ENCODE data around the gene DIABLO. TPM values are rescaled to one million over a fixed set of nuclear protein-coding genes. Genes with fewer than 3 reads are reported as not detected.
"Not testable (repeated sequence)": the region's sequence is repeated elsewhere in the genome, so short reads cannot be mapped to it uniquely, and the experiment has no call there.

The DIABLO gene
- total RNA-seq, 1 donor from 2014 or later = 22.8 TPM

GRCh38 chr12:122215771-122216170, 10.1 kb downstream of the DIABLO start:
- no peak for ATAC-seq

DNA sequence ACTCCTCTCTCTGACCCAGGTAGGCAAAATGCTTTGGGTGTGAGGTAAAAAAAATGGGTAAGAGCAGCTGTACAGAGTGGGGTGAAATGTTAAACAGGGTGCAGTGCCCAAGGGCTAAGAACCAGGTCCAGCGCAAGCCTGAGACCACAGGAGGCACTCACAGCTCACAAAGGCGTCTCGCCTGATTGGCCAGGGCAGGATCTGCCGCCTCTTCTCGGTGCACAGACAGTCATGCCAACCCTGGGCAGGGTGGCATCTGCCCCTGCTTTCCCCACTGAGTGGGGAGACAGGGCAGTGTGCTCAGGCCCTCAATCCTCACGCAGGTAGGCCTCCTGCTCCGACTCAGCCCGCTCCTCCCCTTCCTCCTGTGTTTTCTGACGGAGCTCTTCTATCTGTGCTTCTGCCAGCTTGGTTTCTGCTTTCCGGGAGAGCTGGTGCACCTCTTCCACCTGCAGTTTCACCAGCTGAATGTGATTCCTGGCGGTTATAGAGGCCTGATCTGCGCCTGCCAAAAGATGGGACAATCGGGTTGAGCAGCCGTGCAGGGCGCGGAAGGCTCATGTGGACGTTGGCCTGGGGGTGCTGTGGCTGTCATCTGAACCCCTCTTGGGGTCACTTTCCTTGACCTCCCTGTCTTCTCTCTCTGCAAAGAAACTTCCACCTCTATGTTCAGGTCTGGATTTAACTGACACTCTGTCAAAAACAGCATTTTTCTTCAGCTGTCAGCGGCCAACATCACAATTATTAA, 17.6 kb downstream of the DIABLO start:
- DNase-seq (ENCODE audit: low spot score) (no peak), ATAC-seq (no peak)

More at GRCh38 chr12:122215771-122216170, 10.1 kb downstream of the DIABLO start:
- DNase-seq (ENCODE audit: low spot score) = no peak

DNA sequence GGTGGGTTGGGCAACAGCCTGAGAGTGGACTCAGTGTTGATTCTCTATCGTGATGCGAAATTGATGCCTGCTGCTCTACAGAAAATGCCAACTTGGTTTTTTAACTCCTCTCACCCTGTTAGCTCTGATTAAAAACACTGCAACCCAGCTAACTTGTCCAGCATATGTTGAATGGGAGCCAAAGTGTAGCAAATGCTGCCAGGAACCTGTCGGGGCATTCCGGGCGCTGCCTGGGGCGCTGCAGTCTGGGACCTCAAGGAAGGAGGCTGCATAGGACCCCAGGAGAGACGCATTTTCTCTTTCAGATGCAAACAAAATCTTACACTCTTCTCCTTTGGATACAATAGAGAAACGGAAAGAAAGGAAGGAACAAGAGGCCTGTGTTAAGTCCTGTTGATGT, 18.5 kb downstream of the DIABLO start:
- ATAC-seq (no peak), DNase-seq (ENCODE audit: low spot score) (no peak)

DNA sequence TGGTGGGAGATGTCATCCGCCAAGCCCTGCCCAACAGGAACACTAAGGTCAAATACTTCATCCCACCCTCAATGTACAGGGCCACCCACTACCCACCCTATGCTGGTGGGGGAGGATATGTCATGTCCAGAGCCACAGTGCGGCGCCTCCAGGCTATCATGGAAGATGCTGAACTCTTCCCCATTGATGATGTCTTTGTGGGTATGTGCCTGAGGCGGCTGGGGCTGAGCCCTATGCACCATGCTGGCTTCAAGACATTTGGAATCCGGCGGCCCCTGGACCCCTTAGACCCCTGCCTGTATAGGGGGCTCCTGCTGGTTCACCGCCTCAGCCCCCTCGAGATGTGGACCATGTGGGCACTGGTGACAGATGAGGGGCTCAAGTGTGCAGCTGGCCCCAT, 18.9 kb downstream of the DIABLO start:
- DNase-seq (ENCODE audit: low spot score) = no peak
- no peak for ATAC-seq

DNA sequence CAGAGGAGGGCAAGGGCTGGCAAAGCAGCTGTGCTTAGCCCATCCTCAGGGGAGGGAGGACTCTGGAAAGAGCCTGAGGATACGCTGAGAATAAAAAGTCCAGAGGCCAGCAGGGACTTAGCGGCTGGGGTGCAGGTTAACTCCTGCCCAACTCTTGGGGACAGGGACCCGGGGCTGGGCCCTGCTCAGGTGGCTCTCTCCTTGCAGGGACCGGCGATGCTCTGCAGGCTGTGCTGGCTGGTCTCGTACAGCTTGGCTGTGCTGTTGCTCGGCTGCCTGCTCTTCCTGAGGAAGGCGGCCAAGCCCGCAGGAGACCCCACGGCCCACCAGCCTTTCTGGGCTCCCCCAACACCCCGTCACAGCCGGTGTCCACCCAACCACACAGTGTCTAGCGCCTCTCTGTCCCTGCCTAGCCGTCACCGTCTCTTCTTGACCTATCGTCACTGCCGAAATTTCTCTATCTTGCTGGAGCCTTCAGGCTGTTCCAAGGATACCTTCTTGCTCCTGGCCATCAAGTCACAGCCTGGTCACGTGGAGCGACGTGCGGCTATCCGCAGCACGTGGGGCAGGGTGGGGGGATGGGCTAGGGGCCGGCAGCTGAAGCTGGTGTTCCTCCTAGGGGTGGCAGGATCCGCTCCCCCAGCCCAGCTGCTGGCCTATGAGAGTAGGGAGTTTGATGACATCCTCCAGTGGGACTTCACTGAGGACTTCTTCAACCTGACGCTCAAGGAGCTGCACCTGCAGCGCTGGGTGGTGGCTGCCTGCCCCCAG, 19.6 kb downstream of the DIABLO start:
- ATAC-seq (peak; percentile 9), DNase-seq (ENCODE audit: low spot score) (no peak)

DNA sequence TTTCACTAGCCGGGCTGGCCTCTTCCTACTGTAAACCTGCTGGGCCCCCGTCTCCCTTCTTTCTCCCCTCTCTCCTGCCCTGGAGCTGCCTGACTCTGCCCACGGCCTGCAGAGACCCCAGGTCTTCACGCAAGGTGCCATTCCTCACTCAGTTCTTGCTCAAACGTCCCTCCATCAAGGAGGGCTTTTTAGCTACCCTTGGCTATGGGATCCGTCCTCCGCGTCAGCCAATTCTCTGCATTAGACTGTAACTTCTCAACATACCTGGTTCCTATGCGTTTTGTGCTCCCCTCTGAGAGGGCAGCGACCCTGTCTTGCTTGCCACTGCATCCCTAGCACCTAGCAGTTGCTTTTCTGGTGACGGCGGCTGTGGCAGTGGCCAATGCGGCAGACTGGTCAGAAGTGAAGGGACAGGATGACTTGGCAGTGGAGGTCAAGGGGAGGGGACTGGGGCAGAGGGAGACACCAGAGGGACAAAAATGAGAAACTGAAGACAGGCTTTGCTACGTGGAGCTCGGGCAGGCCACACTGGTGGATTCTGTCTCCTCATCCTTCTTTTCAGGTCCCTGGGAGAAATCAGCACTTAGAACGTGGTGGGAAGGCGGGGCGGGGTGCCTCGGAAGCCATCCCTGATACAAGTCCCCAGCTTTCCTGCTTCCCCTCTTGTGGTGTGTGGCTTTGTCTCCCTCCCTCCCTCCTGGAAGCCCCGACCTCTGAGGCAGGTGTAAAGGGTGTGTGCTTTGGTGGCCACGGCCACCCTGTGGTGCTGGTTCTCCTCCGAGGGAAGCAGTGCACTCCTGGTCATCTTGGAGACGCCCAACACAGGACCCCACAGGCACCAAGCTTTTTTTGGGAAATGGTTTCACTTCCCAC, 20.6 kb downstream of the DIABLO start:
- no peak for DNase-seq (ENCODE audit: low spot score)
- ATAC-seq = peak; percentile 2

DNA sequence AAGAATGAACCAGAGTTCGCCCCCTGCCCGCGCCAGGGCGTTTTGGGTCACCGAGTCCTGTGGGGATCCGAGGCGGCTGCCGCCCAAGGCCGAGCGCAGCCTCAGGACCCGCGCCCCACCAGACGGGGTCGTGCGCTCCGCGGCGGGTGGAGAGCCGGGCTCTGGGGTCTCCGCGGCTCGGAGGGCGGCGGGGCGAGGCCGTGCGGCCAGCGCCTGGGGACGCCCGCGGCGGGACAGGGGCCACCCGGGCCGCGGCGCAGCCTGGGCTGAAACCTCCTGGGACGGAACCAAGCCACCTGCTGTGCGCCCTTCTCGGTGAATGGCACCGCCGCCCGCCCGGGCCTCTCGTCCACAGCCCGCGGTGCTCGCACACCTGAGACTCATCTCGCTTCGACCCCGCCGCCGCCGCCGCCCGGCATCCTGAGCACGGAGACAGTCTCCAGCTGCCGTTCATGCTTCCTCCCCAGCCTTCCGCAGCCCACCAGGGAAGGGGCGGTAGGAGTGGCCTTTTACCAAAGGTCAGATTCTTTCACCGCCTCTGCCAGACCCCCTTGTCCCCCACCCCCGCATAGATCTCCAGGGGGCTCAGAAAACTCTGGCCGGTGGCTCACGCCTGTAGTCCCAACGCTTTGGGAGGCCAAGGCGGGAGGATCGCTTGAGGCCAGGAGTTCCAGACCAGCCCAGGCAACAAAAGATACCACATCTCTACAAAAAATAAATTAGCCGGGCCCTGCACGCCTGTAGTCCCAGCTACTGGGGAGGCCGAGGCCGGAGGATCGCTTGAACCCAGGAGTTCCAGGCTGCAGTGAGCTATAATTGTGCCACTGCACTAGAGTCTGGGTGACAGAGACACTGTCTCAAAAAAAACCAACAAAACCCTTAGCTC, 21.4 kb downstream of the DIABLO start:
- ATAC-seq (peak; percentile 10), DNase-seq (ENCODE audit: low spot score) (peak; percentile 45)

DNA sequence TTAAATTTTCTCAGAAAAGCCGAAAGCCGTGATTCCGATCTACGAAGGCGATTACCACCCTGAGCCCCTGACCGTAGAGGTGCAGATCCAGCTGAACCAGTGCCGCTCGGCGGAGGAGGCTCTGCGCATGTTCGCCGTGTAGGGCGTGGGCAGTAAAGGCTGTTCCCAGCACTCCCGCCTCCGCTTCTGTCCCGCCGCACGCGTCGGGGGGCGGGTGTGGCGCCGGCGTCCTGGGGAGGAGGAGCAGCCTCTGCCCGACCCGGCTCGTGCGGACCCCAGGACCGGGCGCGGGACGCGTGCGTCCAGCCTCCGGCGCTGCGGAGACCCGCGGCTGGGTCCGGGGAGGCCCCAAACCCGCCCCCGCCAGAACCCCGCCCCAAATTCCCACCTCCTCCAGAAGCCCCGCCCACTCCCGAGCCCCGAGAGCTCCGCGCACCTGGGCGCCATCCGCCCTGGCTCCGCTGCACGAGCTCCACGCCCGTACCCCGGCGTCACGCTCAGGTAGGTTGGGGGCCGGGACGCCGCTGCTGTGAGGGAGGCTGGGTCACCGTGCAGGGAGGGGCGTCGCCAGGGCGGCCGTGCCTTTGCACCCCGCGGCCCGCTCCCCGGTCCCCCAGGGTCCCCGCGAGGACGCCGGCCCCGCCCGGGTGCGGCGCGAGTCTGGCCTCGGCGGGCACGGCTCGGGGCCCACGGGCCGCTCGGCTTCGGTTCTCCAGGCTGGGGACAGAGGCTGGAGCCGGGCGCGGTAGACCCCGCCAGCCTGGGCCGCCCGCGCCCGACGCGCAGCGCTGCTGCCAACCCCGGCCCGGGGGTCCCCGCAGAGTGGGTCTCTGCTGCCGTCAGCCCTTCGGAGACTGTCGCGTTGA, 22.3 kb downstream of the DIABLO start, which contains the start of gene B3GNT4:
Gene B3GNT4, plus strand, starts transcription at position 409 of the 866 bp plus-strand sequence. CDS start 910 bp downstream, outside the sequence.
- ATAC-seq (peak; percentile 82), DNase-seq (ENCODE audit: low spot score) (peak; percentile 62)

DNA sequence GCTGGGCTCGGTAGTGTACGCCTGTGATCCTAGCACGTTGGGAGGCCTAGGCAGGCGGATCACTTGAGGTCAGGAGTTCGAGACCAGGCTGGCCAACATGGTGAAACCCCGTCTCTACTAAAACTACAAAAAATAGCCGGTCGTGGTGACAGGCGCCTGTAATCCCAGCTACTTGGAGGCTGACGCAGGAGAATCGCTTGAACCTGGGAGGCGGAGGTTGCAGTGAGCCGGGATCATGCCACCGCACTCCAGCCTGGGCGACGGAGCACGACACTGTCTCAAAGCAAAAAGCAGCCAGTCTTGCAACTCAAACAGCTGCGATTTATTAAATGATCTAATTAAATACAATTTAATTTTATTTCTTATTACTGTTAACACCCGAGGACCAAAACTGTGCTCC, 23.0 kb downstream of the DIABLO start:
- DNase-seq (ENCODE audit: low spot score); ATAC-seq: not testable (repeated sequence)

GRCh38 chr12:122202017-122202416, 23.8 kb downstream of the DIABLO start:
- DNase-seq (ENCODE audit: low spot score) (no peak), ATAC-seq (no peak)

GRCh38 chr12:122201381-122201780, 24.5 kb downstream of the DIABLO start:
- ATAC-seq (no peak), DNase-seq (ENCODE audit: low spot score) (no peak)

DNA sequence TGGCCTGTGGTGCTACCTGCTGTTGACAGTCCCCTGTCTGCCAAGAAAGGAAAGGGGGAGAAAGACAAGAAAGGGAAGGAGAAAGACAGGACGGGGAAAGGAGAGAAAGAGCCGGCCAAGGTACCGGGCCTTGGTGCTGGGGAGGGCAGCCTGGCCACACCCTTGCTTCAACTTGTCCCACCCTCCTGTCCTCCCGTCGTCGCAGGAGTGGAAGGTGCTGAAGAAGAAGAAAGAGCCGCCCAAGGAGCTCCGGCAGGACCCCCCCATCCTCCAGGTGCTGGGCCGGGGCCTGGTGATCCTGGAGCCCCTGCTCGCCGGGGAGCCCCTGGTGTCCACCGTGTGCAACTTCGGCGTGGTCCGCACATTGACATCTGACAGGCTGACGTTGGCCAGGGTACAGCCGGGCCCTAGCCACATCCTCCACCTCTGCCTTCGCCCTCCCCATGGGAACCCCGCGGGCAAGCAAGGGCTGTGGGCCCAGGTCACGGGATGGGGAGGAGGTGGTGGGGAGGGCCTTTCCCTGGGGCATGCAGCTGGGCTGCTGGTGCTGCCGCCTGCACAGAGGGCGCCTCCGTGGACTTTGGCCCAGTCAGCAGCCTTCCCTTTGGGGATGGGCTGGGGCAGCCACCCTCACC, 25.2 kb downstream of the DIABLO start:
- DNase-seq (ENCODE audit: low spot score) = no peak
- ATAC-seq = no peak

DNA sequence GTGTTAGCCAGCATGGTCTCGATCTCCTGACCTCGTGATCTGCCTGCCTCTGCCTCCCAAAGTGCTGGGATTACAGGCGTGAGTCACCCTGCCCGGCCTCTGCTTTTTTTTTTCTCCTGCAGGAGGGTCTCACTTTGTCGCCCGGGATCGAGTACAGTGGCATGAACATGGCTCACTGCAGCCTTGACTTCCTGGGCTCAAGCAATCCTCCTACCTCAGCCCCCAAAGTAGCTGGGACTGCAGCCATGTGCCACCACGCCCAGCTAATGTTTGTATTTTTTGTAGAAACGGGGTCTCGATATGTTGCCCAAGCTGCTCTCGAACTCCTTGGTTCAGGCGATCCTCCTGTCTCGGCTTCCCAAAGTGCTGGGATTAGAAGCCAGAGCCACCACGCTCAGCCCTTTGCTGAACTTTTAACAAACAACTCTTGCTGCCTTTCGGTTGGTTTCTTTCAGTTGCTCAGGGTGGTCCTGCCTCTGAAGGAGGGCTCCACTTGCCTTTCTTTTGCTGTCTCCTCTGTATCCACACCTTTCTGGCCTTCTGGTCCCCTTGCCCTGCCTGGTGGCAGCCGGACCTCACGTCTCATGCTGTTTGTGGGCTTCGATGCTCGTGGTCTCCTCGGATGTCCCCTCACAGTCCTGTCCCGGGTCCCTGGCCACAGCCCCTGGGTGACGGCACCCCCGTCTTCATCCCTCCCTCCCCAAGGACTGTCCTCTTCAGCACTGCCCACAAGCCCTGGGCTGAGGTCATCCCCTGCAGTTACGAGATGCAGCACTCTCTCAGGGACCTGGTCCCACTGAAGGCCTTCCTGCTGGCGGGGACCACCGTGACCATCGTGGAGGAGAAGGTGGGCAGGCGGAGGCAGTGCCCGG, 26.1 kb downstream of the DIABLO start:
- no peak for DNase-seq (ENCODE audit: low spot score)
- no peak for ATAC-seq

GRCh38 chr12:122197612-122197966, 28.3 kb downstream of the DIABLO start:
- no peak for ATAC-seq

DNA sequence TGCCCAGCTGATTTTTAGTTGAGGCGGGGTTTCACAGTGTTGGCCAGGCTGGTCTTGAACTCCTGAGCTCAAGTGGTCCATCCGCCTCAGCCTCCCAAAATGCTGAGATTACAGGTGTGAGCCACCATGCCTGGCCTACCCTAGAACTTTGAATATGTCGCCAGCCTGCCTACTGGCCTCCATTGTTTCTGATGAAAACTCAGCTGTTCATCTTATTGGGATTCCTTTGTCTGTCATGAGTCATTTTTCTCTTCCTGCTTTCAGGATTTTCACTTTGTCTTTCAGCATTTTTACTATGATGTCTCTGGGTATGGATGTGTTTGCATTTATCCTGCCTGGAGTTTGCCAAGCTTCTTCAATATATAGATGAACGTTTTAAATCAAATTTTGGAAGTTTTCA, 30.4 kb downstream of the DIABLO start:
- DNase-seq (ENCODE audit: low spot score) (no peak), ATAC-seq (no peak)

More at GRCh38 chr12:122197612-122197966, 28.3 kb downstream of the DIABLO start:
- DNase-seq (ENCODE audit: low spot score) = no peak

DNA sequence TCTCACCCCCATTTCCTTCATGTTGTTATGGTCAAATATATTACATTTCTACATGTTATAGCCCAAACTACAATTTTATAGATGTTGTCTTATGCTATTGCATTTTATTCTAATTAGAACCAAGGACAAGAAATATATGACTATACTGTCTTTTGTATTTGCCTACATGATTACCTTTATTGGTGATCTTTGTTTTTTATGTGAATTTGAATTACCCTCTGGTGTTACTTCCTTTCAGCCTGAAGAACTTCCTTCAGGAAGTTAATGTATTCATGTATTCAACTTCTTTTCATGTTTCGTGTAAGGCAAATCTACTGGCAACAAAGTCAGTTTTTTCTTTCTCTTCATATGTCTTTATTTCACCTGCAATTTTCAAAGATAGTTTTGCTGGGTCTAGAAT, 31.0 kb downstream of the DIABLO start:
- DNase-seq (ENCODE audit: low spot score) (no peak), ATAC-seq (no peak)

DNA sequence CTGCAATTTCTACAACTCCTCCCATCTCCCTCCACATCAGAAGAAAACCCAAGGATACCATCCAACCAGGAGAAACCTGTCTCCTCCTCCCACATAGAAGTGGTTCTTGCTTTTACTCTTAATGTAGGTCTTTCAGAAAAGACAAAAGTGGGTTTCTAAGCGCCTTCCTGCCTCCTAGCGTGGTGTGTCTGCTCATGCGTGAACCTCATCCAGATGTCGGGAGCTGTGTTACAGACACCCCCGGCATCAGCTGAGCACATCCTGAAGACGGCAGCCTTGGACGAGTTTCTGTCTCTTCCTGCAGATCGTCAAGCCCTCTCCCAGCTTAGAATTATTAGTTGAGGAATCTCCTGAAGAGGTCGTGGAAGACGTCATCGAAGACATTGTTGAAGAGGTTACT, 33.4 kb downstream of the DIABLO start:
- ATAC-seq (no peak), DNase-seq (ENCODE audit: low spot score) (no peak)
